Stimulated activated CD8-positive, alpha-beta memory T cell treated with anti-CD3 and anti-CD28 coated beads, Interleukin-4, amount 100 ng/mL, for 4 hours (primary cell): ENCODE measurements around the gene DYNLT4.
"Not testable (repeated sequence)": the region's sequence is repeated elsewhere in the genome, so short reads cannot be mapped to it uniquely, and the experiment has no call there.

Experiments
- DNase-seq, 2 donors: peaks; one replicate each; pipeline ENCODE4 v3.0.0-alpha.2; 2020; ENCODE audit warnings: low read depth in 2 of 2, low spot score in 1 of 2

The DYNLT4 gene, protein sequence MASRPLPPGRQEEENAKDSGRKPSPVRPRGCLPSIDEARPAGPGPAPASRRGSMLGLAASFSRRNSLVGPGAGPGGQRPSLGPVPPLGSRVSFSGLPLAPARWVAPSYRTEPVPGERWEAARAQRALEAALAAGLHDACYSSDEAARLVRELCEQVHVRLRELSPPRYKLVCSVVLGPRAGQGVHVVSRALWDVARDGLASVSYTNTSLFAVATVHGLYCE

GRCh38 chr1:44806704-44807363 is at the start of gene DYNLT4:
TSS of gene DYNLT4 (minus strand) at chr1:44807351. CDS start at chr1:44806668, 683 bp downstream.
- DNase-seq = no peak

GRCh38 chr1:44855742-44856141 is 48.6 kb upstream of the DYNLT4 start:
- DNase-seq = no peak

DNA sequence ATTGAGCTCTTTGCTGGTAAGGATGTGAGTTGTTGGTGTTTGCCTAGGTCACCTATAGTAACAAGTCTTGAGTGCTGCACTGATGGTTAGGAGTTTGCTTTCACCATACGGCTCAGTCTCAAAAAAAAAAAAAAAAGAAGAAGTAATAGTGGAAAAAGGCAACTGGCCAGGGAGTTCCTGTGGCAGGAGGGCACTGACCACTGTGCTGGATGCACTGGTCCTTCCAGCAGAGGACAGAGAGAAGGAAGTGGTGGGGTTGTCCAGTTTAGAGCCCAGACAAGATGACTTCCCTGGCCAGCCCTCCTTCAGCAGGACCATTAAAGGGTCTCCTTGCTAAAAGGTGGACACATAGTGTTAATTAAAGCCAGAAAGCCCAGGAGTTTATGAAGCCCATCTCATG is 47.8 kb upstream of the DYNLT4 start:
- DNase-seq = no peak

DNA sequence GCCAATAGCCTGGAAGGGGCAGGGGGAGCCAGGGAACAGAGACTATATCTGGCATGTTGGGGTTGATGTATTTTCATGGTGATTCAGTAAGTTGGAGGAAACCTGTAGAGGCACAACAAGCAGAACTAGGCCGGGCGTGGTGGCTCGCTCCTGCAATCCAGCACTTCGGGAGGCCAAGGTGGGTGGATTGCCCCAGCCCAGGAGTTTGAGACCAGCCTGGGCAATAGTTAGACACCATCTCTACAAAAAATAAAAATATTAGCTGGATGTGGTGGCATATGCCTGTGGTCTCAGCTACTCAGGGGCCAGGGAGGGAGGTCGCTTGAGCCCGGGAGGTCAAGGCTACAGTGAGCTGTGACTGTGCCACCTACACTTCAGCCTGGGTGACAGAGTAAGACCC is 46.0 kb upstream of the DYNLT4 start:
- no peak for DNase-seq

- no peak for DNase-seq
These were observed 44.2 kb upstream of the DYNLT4 start for GRCh38 chr1:44851308-44851707.

DNA sequence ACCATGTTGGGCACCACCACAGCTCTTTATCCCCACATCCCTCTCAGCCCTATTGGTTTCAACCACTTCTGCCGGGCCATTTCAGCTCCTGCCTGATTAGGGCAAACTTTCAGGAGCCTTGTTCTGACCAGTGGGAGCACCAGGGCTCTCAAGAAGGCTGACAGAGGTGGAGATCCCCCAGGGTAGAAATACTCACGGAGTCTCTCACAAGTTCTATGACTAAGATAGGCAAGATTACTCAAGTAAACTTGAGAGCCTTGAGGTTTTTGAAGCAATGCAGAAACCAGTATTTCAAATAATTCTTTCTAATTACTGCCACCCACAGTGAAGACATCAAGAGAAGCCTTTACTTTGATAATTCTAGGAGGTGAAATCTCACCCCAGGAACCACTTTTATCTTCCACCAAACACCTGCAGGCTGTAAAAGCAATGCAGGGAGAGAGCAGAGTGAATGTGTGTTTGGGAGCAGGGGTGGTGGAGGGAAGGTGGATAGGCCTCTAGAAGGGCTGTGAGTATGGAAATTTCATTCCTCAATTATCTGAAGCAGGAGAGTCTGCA is 42.5 kb upstream of the DYNLT4 start:
- no peak for DNase-seq

- no peak for DNase-seq
These were observed 41.5 kb upstream of the DYNLT4 start for GRCh38 chr1:44848456-44849181.

GRCh38 chr1:44847845-44848244 is 40.7 kb upstream of the DYNLT4 start:
- DNase-seq = no peak

- no peak for DNase-seq
These were observed 39.8 kb upstream of the DYNLT4 start for GRCh38 chr1:44846985-44847384.

- DNase-seq = no peak
These were observed 35.9 kb upstream of the DYNLT4 start, which contains the start of gene PTCH2 for GRCh38 chr1:44842862-44843655. TSS of gene PTCH2 (minus strand) at chr1:44843253. CDS start at chr1:44842932, 321 bp downstream.

DNA sequence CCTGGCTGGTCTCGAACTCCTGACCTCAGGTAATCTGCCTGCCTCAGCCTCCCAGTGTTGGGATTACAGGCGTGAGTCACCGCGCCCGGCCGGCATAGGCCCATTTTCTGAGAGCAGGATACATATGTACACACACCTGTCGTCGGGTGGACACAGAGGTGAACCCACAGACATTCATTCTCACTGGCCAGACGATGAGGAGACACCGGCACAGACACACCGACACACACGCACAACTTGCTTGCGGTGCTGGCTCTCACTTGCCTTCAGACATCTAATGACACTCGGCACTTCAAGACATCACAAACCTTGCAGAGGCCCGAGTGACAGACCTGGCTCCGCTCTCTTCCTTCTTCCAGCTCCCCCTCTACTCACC is 35.3 kb upstream of the DYNLT4 start:
- no peak for DNase-seq

DNA sequence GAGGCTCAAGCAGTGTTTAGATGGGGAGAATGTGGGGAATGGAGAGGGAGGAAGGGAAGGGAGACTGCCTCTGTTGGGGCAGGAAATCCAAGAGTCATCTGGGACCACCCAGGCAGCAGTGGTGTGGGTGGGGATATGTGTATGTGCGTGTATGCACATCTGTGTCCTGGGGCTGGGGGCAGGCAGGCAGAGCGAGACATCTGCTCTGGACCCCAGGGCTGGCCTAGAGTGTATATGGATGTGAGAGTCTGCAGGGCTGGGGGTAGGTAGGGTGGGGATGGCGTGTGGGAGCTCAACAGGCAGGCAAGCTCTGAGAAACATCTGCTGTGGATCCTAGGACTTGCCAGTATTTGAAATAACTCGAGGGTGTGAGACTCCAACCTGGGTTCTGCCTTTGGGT is 32.4 kb upstream of the DYNLT4 start:
- no peak for DNase-seq

- not testable (repeated sequence) for DNase-seq
These were observed 31.1 kb upstream of the DYNLT4 start for GRCh38 chr1:44838294-44838693.

GRCh38 chr1:44835738-44836675 is 28.9 kb upstream of the DYNLT4 start:
- peak; percentile 66 to 82 for DNase-seq

- DNase-seq = no peak
These were observed 27.2 kb upstream of the DYNLT4 start for GRCh38 chr1:44834328-44834727.

- DNase-seq = no peak
These were observed 25.0 kb upstream of the DYNLT4 start for GRCh38 chr1:44832056-44832705.

GRCh38 chr1:44831516-44831915 is 24.4 kb upstream of the DYNLT4 start:
- no peak for DNase-seq

- no peak for DNase-seq
These were observed 23.8 kb upstream of the DYNLT4 start for GRCh38 chr1:44830900-44831304.
